ENCODE results near the gene CDH13.

CDH13 gene

DNA sequence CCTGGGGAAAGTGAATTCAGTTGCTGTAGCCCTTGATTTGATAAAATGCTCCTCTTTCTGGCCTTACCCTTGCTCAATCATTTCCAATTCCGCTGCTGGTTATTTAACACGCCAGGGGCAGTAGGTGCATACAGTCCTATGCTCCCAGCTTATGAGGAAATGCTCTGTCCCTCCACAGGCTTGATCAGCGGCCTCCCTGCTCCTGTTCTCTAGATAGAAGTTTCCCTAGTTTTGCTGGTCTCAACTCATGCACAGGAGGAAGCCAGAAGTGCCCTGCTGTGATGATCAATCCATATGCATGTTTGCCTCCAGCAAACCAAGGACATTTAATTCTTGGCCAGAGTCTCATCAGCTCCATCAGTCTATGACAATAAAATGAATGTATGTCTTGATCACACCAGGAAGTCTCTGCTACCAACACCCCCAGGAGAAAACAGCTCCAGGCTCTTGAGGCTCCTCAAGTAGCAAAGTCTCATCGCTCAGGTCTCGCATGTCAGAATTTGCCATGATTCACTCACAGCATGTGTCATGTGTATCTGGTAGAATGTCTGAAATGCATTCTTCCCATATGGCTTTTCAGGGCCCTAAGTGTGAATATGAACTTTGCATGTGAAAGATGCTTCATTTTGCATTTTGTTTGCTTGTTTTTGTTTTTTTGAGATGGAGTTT is 208.9 kb downstream of the CDH13 start:
- no peaks in the 10 kb centered on the region for H3K9me3 ChIP-seq (ENCODE audit: control insufficient read depth, low read length)
- WGBS, 2 experiments (ENCODE audit: insufficient coverage in 2 of 2), result 87 to 96% methylated on average over 3 to 4 of the region's 5 CpGs
- no peak overlapping the region for H3K4me3 ChIP-seq (ENCODE audit: extremely low read depth, insufficient read depth, low read length, poor library complexity, severe bottlenecking)
- no peak overlapping the region for H3K27ac ChIP-seq (ENCODE audit: low read depth, low read length, severe bottlenecking)
- no peaks in the 10 kb centered on the region for H3K36me3 ChIP-seq (ENCODE audit: control insufficient read depth, insufficient read depth, low read length)
- no peaks in the 10 kb centered on the region for H3K4me1 ChIP-seq (ENCODE audit: control insufficient read depth, insufficient read depth, low read length, poor library complexity, severe bottlenecking)

GRCh38 chr16:82841108-82841507 is 214.3 kb downstream of the CDH13 start:
- H3K4me1 ChIP-seq (ENCODE audit: control insufficient read depth, insufficient read depth, low read length, poor library complexity, severe bottlenecking), result no peaks in the 10 kb centered on the region
- 87 to 92% methylated on average over 3 of the region's 3 CpGs for WGBS, 2 experiments (ENCODE audit: insufficient coverage in 2 of 2)
- H3K9me3 ChIP-seq (ENCODE audit: control insufficient read depth, low read length), result peaks cover 22% of the 10 kb centered on the region
- H3K36me3 ChIP-seq (ENCODE audit: control insufficient read depth, insufficient read depth, low read length), result peaks cover 3% of the 10 kb centered on the region
- H3K4me3 ChIP-seq (ENCODE audit: extremely low read depth, insufficient read depth, low read length, poor library complexity, severe bottlenecking), result no peak overlapping the region
- no peak overlapping the region for H3K27ac ChIP-seq (ENCODE audit: low read depth, low read length, severe bottlenecking)

DNA sequence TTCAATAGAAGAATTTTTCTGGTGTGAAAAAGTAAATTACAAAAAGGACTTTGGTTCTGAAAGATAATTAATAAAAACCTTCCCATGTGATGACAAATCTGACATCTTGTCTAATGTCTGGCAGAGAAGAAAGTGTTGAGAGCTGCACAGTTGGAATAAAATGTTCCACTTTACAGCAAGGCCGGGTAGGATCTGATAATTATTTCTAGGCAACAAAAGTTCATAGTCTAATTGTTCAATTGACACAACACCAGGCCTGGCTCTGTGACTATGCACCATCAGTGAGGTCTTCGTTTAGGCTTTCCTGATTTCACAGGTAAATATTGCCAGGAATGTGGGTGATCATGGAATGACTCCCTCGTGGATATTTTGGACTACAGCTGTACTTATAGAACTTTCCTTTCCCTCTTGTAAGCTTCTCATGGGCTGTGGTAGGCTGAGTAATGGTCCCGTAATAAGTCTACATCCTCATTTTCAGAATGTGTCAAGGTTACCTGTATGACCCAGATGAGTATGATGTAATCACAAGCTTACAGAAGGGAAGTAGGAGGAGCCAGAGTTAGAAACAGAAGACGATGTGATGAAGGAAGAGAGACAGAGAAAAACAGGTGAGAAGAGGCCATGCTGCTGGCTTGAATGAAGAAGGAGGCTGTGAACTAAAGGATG is 217.0 kb downstream of the CDH13 start:
- no peak overlapping the region for H3K4me3 ChIP-seq (ENCODE audit: extremely low read depth, insufficient read depth, low read length, poor library complexity, severe bottlenecking)
- peaks cover 29% of the 10 kb centered on the region for H3K9me3 ChIP-seq (ENCODE audit: control insufficient read depth, low read length)
- peaks cover 3% of the 10 kb centered on the region for H3K36me3 ChIP-seq (ENCODE audit: control insufficient read depth, insufficient read depth, low read length)
- H3K27ac ChIP-seq (ENCODE audit: low read depth, low read length, severe bottlenecking), result no peak overlapping the region
- H3K4me1 ChIP-seq (ENCODE audit: control insufficient read depth, insufficient read depth, low read length, poor library complexity, severe bottlenecking), result no peaks in the 10 kb centered on the region
- 86 to 100% methylated on average over 2 of the region's 5 CpGs for WGBS, 2 experiments (ENCODE audit: insufficient coverage in 2 of 2)

DNA sequence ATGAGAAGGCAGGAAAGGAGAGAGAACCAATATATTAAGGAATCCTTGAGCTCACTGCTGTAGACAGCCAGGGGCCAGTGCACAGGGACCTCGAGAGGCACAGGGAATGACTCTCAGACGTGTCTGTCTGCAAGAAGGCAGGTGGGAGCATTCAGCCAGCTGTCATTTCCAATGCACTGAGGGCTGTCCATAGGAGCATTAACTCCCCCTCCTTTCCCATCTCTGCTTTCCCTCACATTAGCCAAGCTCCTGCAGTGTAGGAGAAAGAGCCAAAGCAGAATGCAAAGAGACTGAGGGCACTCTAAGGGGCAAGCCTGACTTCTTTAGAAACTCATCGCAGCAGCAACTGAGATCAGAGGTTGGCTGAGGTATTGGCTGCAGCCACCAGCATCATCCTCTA is 218.3 kb downstream of the CDH13 start:
- Histone ChIP-seq H3K9me3 (ENCODE audit: control insufficient read depth, low read length) (peaks cover 29% of the 10 kb centered on the region), H3K36me3 (ENCODE audit: control insufficient read depth, insufficient read depth, low read length) (peaks cover 3% of the 10 kb centered on the region), H3K4me3 (ENCODE audit: extremely low read depth, insufficient read depth, low read length, poor library complexity, severe bottlenecking) (no peak overlapping the region), H3K4me1 (ENCODE audit: control insufficient read depth, insufficient read depth, low read length, poor library complexity, severe bottlenecking) (no peaks in the 10 kb centered on the region), H3K27ac (ENCODE audit: low read depth, low read length, severe bottlenecking) (no peak overlapping the region)
- WGBS, 2 experiments (ENCODE audit: insufficient coverage in 2 of 2), result 83 to 94% methylated on average over 2 to 3 of the region's 3 CpGs

DNA sequence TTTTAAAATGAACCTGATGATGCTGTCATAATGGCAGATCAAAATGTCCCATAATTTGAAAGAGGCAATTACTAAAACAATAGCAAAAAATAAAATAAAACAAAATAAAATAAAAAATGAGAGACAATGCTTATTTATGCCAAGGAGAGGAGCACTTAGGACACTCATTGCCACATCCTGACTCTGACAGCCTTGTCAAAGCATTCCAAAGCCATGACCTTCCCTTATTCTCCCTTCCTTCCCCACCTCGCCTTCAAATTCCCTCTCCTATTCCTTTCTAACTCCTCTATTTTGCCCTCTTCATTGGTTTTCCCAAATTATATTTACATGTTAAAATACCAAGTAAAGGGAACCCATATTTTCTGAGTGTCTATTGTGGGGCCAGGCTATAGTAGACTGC is 220.0 kb downstream of the CDH13 start:
- WGBS, 2 experiments (ENCODE audit: insufficient coverage in 2 of 2), result 100% methylated on average over 1 of the region's 1 CpG; no CpG with 5 or more reads in 1 of the 2 experiments
- peaks cover 18% of the 10 kb centered on the region for H3K9me3 ChIP-seq (ENCODE audit: control insufficient read depth, low read length)
- no peak overlapping the region for H3K27ac ChIP-seq (ENCODE audit: low read depth, low read length, severe bottlenecking)
- H3K36me3 ChIP-seq (ENCODE audit: control insufficient read depth, insufficient read depth, low read length), result peaks cover 3% of the 10 kb centered on the region
- H3K4me3 ChIP-seq (ENCODE audit: extremely low read depth, insufficient read depth, low read length, poor library complexity, severe bottlenecking), result no peak overlapping the region
- no peaks in the 10 kb centered on the region for H3K4me1 ChIP-seq (ENCODE audit: control insufficient read depth, insufficient read depth, low read length, poor library complexity, severe bottlenecking)

GRCh38 chr16:82848013-82848412 is 221.2 kb downstream of the CDH13 start:
- H3K4me1 ChIP-seq (ENCODE audit: control insufficient read depth, insufficient read depth, low read length, poor library complexity, severe bottlenecking), result no peaks in the 10 kb centered on the region
- H3K36me3 ChIP-seq (ENCODE audit: control insufficient read depth, insufficient read depth, low read length), result no peaks in the 10 kb centered on the region
- no peak overlapping the region for H3K4me3 ChIP-seq (ENCODE audit: extremely low read depth, insufficient read depth, low read length, poor library complexity, severe bottlenecking)
- H3K27ac ChIP-seq (ENCODE audit: low read depth, low read length, severe bottlenecking), result no peak overlapping the region
- peaks cover 10% of the 10 kb centered on the region for H3K9me3 ChIP-seq (ENCODE audit: control insufficient read depth, low read length)

DNA sequence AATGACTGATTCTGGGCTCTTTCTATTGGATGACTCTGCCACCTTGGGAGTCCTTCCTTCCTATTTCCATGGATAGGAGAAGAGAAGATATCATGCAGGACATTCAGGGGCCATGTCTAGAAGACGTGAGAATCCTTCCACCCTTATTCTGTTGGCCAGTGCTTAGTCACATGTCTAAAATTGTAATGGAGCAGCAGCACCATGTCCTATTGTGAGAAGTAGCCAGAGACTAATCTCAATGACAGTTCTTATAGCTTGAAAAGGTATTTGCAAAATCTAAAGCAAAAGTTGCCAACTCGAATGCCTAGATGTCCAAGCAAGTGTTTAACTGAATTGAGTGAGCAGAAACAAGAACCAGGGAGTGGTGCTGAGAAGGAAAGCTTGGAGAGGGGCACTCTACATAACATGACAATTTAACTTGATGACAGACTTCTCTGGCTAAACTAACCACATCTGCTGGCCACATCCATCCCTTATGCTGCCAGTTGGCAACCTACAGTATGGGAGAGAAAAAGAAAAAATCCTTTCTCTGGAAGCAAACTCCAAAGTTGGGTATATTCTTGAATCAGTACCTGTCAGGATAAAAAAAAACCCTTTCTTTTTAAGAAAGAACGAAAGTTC is 225.7 kb downstream of the CDH13 start:
- Histone ChIP-seq H3K4me1 (ENCODE audit: control insufficient read depth, insufficient read depth, low read length, poor library complexity, severe bottlenecking) (no peaks in the 10 kb centered on the region), H3K4me3 (ENCODE audit: extremely low read depth, insufficient read depth, low read length, poor library complexity, severe bottlenecking) (no peak overlapping the region), H3K36me3 (ENCODE audit: control insufficient read depth, insufficient read depth, low read length) (no peaks in the 10 kb centered on the region), H3K9me3 (ENCODE audit: control insufficient read depth, low read length) (peaks cover 2% of the 10 kb centered on the region), H3K27ac (ENCODE audit: low read depth, low read length, severe bottlenecking) (no peak overlapping the region)
- 88% methylated on average over 2 of the region's 3 CpGs; no CpG with 5 or more reads in 1 of the 2 experiments for WGBS, 2 experiments (ENCODE audit: insufficient coverage in 2 of 2)

GRCh38 chr16:82855471-82855870 is 228.7 kb downstream of the CDH13 start:
- 100% methylated on average over 1 to 3 of the region's 5 CpGs for WGBS, 2 experiments (ENCODE audit: insufficient coverage in 2 of 2)
- Histone ChIP-seq H3K27ac (ENCODE audit: low read depth, low read length, severe bottlenecking) (no peak overlapping the region), H3K4me3 (ENCODE audit: extremely low read depth, insufficient read depth, low read length, poor library complexity, severe bottlenecking) (no peak overlapping the region), H3K36me3 (ENCODE audit: control insufficient read depth, insufficient read depth, low read length) (peaks cover 19% of the 10 kb centered on the region), H3K9me3 (ENCODE audit: control insufficient read depth, low read length) (no peaks in the 10 kb centered on the region), H3K4me1 (ENCODE audit: control insufficient read depth, insufficient read depth, low read length, poor library complexity, severe bottlenecking) (no peaks in the 10 kb centered on the region)

DNA sequence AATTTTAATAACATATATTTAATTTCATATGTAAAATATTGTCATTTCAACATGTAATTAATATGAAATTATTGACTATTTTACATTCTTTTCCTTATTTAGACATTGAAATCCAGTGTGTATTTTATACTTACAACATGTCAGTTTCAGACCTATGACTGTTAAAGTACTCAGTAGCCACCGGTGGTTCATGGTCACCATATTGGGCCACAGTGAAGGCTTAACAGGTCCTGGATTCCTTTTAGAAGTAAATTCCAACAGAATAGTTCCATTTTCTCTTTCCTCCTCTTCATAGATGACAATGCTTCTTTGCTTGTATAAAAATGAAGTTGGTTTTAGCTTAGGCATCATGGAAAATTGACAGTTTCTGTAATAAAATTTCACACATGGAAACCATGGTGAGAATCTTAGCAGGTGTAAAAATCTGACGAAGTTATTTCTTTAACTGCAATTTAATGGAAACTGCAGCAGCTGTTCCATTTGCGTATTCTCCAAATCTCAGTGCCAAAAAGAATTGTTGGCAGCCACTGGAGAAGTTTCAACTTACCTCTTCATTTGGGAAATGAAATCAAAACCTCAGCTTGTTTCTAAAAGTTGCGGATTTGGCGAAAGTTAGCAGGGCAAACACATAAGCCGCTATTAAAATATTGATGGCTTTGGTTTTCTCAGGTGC is 231.1 kb downstream of the CDH13 start:
- Histone ChIP-seq H3K36me3 (ENCODE audit: control insufficient read depth, insufficient read depth, low read length) (peaks cover 28% of the 10 kb centered on the region), H3K4me3 (ENCODE audit: extremely low read depth, insufficient read depth, low read length, poor library complexity, severe bottlenecking) (no peak overlapping the region), H3K27ac (ENCODE audit: low read depth, low read length, severe bottlenecking) (no peak overlapping the region), H3K9me3 (ENCODE audit: control insufficient read depth, low read length) (no peaks in the 10 kb centered on the region), H3K4me1 (ENCODE audit: control insufficient read depth, insufficient read depth, low read length, poor library complexity, severe bottlenecking) (no peaks in the 10 kb centered on the region)
- WGBS, 2 experiments (ENCODE audit: insufficient coverage in 2 of 2), result 95 to 98% methylated on average over 6 of the region's 6 CpGs

GRCh38 chr16:82859662-82860061 is 232.9 kb downstream of the CDH13 start:
- H3K4me1 ChIP-seq (ENCODE audit: control insufficient read depth, insufficient read depth, low read length, poor library complexity, severe bottlenecking), result no peaks in the 10 kb centered on the region
- WGBS, 2 experiments (ENCODE audit: insufficient coverage in 2 of 2), result 86 to 89% methylated on average over 6 of the region's 6 CpGs
- H3K36me3 ChIP-seq (ENCODE audit: control insufficient read depth, insufficient read depth, low read length), result peaks cover 32% of the 10 kb centered on the region
- peaks cover 5% of the 10 kb centered on the region for H3K9me3 ChIP-seq (ENCODE audit: control insufficient read depth, low read length)
- no peak overlapping the region for H3K27ac ChIP-seq (ENCODE audit: low read depth, low read length, severe bottlenecking)
- no peak overlapping the region for H3K4me3 ChIP-seq (ENCODE audit: extremely low read depth, insufficient read depth, low read length, poor library complexity, severe bottlenecking)
